Astrocyte (in vitro differentiated cells and primary cell): Measurements from ENCODE around the gene ETFA. TPM values are rescaled to one million over a fixed set of nuclear protein-coding genes. Genes with fewer than 3 reads are reported as not detected.
A peak's percentile ranks its signal among the peaks of the same experiment; 100 is the strongest.

Experiments
- DNase-seq: peaks from one replicate; pipeline ENCODE4 v3.0.0-alpha.2; 2010; ENCODE audit warnings: low read depth
- FAIRE-seq: peaks from 2 replicates; lab custom pipeline; 2011; peaks lifted over from hg19 to GRCh38; lab: Jason Lieb, UNC
- H2AFZ ChIP-seq: 2 replicates; pipeline ENCODE4 v1.6.0; 2012; ENCODE audit warnings: low read depth, low read length, inconsistent platforms
- H3K27ac ChIP-seq: 2 replicates; pipeline ENCODE4 v1.5.1; 2011; ENCODE audit warnings: low read depth, low read length, inconsistent platforms
- H3K27me3 ChIP-seq: 2 replicates; pipeline ENCODE4 v1.6.0; 2011; ENCODE audit warnings: low read length, inconsistent platforms; ENCODE audit not compliant: insufficient read depth
- H3K36me3 ChIP-seq: 2 replicates; pipeline ENCODE4 v1.5.1; 2011; ENCODE audit warnings: low read length, inconsistent platforms; ENCODE audit not compliant: insufficient read depth
- H3K4me1 ChIP-seq: 2 replicates; pipeline ENCODE4 v1.5.1; 2011; ENCODE audit warnings: low read length, inconsistent platforms; ENCODE audit not compliant: insufficient read depth
- H3K4me2 ChIP-seq: 2 replicates; pipeline ENCODE4 v1.6.0; 2012; ENCODE audit warnings: low read length, inconsistent platforms
- H3K4me3 ChIP-seq: 2 replicates; pipeline ENCODE4 v1.5.1; 2011; ENCODE audit warnings: low read depth, mild to moderate bottlenecking, low read length, inconsistent platforms; ENCODE audit not compliant: insufficient read depth
- H3K79me2 ChIP-seq: 2 replicates; pipeline ENCODE4 v1.6.0; 2012; ENCODE audit warnings: mild to moderate bottlenecking, low read length, inconsistent platforms; ENCODE audit not compliant: insufficient read depth
- H3K9ac ChIP-seq: 2 replicates; pipeline ENCODE4 v1.6.0; 2012; ENCODE audit warnings: mild to moderate bottlenecking, low read length, inconsistent platforms
- H3K9me3 ChIP-seq: 2 replicates; pipeline ENCODE4 v1.5.1; 2012; ENCODE audit warnings: low read depth, mild to moderate bottlenecking, low read length, inconsistent platforms; ENCODE audit not compliant: insufficient read depth
- H4K20me1 ChIP-seq: 2 replicates; pipeline ENCODE4 v1.6.0; 2012; ENCODE audit warnings: low read length, inconsistent platforms; ENCODE audit not compliant: insufficient read depth
- H3K27ac Mint-ChIP-seq: one replicate; pipeline ENCODE4 v1.8.0; 2021; ENCODE audit warnings: mild to moderate bottlenecking, mixed read lengths; ENCODE audit not compliant: unreplicated experiment
- H3K27me3 Mint-ChIP-seq: one replicate; pipeline ENCODE4 v1.8.0; 2021; ENCODE audit warnings: low read depth, mixed read lengths; ENCODE audit not compliant: unreplicated experiment
- H3K36me3 Mint-ChIP-seq: one replicate; pipeline ENCODE4 v1.8.0; 2021; ENCODE audit warnings: low read depth, mixed read lengths; ENCODE audit not compliant: unreplicated experiment
- H3K4me1 Mint-ChIP-seq: one replicate; pipeline ENCODE4 v1.8.0; 2021; ENCODE audit warnings: low read depth, mixed read lengths; ENCODE audit not compliant: unreplicated experiment
- H3K4me3 Mint-ChIP-seq: one replicate; pipeline ENCODE4 v1.8.0; 2021; ENCODE audit warnings: mild to moderate bottlenecking, moderate library complexity, mixed read lengths; ENCODE audit not compliant: unreplicated experiment
- H3K9me3 Mint-ChIP-seq: one replicate; pipeline ENCODE4 v1.8.0; 2021; ENCODE audit warnings: mild to moderate bottlenecking, mixed read lengths; ENCODE audit not compliant: unreplicated experiment
- EZH2 ChIP-seq: IDR thresholded peaks from 2 replicates; pipeline ENCODE4 v1.6.1; 2012; ENCODE audit warnings: mild to moderate bottlenecking, low read length, inconsistent platforms; ENCODE audit not compliant: insufficient read depth
- total RNA-seq: library from RNA; stranded (reverse); gene quantifications from 2 replicates; pipeline ENCODE4 v1.2.1, GENCODE V29; 2021
- TF ChIP-seq, protein P1 (sequence below): IDR thresholded peaks from 2 replicates; pipeline ENCODE4 v1.5.1; 2011; ENCODE audit warnings: low read depth, mild to moderate bottlenecking, inconsistent platforms, low read length, moderate library complexity; ENCODE audit not compliant: insufficient read depth

The ETFA gene
- total RNA-seq, 1 donor from 2014 or later, result 126 TPM

DNA sequence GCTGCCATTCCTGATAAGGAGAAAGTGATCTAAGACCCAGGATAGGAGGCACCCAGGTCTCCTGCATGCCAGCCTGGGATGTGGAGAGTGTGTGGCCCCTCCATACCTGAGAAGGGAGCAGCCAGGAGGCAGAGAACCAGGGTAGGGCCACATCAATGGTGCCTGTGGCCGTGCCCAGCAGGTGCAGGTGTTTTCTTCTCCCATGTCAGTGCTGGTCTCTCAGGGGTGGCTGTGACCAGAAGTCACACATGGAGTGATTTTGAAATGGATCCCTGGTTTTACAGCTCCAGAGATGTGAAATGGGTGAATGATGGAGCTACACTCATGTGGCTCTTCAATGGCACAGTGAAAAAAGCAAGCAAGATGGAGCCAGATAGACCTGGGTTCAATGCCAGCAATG lies 22.0 kb upstream of the ETFA start:
- Mint-ChIP-seq H3K27ac (no peak overlapping the region), H3K27me3 (peaks cover 49% of the 10 kb centered on the region), H3K4me1 (peaks cover 6% of the 10 kb centered on the region), H3K36me3 (peaks cover 6% of the 10 kb centered on the region), H3K4me3 (no peak overlapping the region), H3K9me3 (peaks cover 16% of the 10 kb centered on the region)
- Histone ChIP-seq H4K20me1 (peaks cover 8% of the 10 kb centered on the region), H3K9ac (no peak overlapping the region), H3K36me3 (no peaks in the 10 kb centered on the region), H3K27ac (no peak overlapping the region), H3K27me3 (peaks cover 67% of the 10 kb centered on the region), H3K4me1 (peaks cover 2% of the 10 kb centered on the region), H3K79me2 (no peaks in the 10 kb centered on the region), H2AFZ (no peak overlapping the region), H3K4me2 (no peak overlapping the region), H3K4me3 (no peak overlapping the region), H3K9me3 (peaks cover 7% of the 10 kb centered on the region)
- DNase-seq, result no peak
- TF ChIP-seq, protein P1, sequence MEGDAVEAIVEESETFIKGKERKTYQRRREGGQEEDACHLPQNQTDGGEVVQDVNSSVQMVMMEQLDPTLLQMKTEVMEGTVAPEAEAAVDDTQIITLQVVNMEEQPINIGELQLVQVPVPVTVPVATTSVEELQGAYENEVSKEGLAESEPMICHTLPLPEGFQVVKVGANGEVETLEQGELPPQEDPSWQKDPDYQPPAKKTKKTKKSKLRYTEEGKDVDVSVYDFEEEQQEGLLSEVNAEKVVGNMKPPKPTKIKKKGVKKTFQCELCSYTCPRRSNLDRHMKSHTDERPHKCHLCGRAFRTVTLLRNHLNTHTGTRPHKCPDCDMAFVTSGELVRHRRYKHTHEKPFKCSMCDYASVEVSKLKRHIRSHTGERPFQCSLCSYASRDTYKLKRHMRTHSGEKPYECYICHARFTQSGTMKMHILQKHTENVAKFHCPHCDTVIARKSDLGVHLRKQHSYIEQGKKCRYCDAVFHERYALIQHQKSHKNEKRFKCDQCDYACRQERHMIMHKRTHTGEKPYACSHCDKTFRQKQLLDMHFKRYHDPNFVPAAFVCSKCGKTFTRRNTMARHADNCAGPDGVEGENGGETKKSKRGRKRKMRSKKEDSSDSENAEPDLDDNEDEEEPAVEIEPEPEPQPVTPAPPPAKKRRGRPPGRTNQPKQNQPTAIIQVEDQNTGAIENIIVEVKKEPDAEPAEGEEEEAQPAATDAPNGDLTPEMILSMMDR, result no peak
- TF ChIP-seq EZH2, result no peak
- no peak for FAIRE-seq

DNA sequence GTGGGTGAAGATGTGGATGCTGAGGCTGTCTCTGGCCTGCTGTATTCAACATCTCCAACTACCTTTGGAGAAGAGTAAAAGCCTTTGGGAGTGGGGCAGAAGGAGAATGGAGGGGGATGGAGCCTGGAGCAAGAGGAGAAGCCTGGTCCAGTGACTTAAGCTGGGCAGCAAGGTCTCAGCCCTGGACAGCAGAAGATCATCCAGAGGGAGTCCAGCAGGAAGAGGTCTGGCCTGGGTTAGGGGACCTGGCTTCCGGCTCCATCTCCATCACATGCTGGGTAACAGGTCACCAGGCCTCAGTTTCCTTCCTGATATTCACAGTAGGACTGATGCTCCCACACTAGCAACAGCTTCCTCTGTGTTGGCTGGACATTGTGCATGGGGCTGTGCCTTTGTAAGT lies 21.5 kb upstream of the ETFA start:
- H3K27ac ChIP-seq, result no peak overlapping the region
- Mint-ChIP-seq H3K36me3 (peaks cover 6% of the 10 kb centered on the region), H3K4me3 (no peak overlapping the region), H3K9me3 (peaks cover 16% of the 10 kb centered on the region), H3K27ac (no peak overlapping the region), H3K27me3 (peaks cover 52% of the 10 kb centered on the region), H3K4me1 (peaks cover 7% of the 10 kb centered on the region)
- H3K79me2 ChIP-seq, result no peaks in the 10 kb centered on the region
- H3K9me3 ChIP-seq, result peaks cover 7% of the 10 kb centered on the region
- peaks cover 8% of the 10 kb centered on the region for H4K20me1 ChIP-seq
- TF ChIP-seq, protein P1, result no peak
- TF ChIP-seq EZH2, result no peak
- H3K9ac ChIP-seq, result no peak overlapping the region
- no peaks in the 10 kb centered on the region for H3K36me3 ChIP-seq
- H3K4me1 ChIP-seq, result peaks cover 2% of the 10 kb centered on the region
- no peak for FAIRE-seq
- DNase-seq, result no peak
- no peak overlapping the region for H3K4me2 ChIP-seq
- no peak overlapping the region for H2AFZ ChIP-seq
- no peak overlapping the region for H3K4me3 ChIP-seq
- H3K27me3 ChIP-seq, result peaks cover 62% of the 10 kb centered on the region

DNA sequence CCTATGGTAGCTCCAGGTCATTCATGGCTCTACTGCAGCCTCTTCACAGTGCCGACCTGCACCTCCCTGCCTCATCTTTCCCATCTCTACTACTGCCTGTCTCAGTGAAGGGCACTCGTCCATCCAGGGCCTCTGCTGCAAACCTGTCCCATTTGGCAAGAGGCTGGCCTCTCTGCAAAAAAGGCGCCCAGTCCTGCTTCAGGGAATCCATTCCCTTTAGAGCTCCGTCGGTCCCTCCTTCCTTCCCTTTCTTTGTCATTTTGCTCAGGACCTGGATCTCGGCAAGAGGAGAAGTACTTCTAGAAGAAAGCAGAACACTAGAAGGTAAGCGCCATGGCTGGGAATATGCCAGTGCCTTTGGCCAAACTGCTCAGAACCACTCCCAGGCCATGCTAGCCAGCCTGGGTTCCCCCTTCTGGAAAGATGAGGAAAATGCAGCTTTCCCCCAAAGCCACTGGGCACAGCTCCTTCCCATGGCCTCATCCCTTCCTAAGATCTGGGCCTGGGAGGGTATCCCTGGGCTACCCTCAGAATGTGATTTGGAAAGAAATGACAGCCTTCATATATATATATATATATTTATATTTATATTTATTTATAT lies 18.9 kb upstream of the ETFA start:
- no peak overlapping the region for H3K4me2 ChIP-seq
- DNase-seq (no peak), FAIRE-seq (no peak)
- H3K9ac ChIP-seq, result no peak overlapping the region
- peaks cover 6% of the 10 kb centered on the region for H3K4me1 Mint-ChIP-seq
- no peaks in the 10 kb centered on the region for H3K79me2 ChIP-seq
- no peaks in the 10 kb centered on the region for H4K20me1 ChIP-seq
- H3K9me3 ChIP-seq, result peaks cover 2% of the 10 kb centered on the region
- peaks cover 8% of the 10 kb centered on the region for H3K4me1 ChIP-seq
- no peak for TF ChIP-seq EZH2
- TF ChIP-seq, protein P1, result peak; percentile 34
- no peak overlapping the region for H2AFZ ChIP-seq
- H3K9me3 Mint-ChIP-seq, result peaks cover 5% of the 10 kb centered on the region
- no peak overlapping the region for H3K27ac Mint-ChIP-seq
- H3K27me3 ChIP-seq, result peaks cover 47% of the 10 kb centered on the region
- no peaks in the 10 kb centered on the region for H3K36me3 ChIP-seq
- H3K4me3 Mint-ChIP-seq, result no peak overlapping the region
- H3K27ac ChIP-seq, result no peak overlapping the region
- H3K4me3 ChIP-seq, result no peak overlapping the region
- H3K27me3 Mint-ChIP-seq, result peaks cover 34% of the 10 kb centered on the region
- H3K36me3 Mint-ChIP-seq, result peaks cover 5% of the 10 kb centered on the region
